ENCODE data around the gene MAML2.

Gene MAML2

DNA sequence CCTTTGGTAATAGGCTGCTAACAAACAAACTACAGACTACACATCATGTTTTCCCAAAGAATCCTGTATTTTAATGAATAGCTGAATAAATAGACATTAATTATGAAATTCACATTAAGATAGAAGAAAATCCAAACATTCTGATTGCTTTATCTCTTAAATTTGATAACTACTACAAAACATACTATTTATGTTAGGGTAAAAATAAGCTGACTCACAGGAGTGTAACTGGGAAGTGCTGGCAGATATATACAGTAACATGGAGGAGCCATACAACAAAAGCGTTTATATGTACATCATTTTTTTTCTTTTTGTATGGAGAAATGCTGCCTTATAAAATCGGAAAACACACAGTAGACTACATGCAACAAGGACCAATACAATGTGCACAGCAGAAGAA lies 366.4 kb downstream of the MAML2 start:
- no peaks in the 10 kb centered on the region for H3K27me3 ChIP-seq
- H3K36me3 ChIP-seq, result no peaks in the 10 kb centered on the region
- no peaks in the 10 kb centered on the region for H3K4me1 ChIP-seq (ENCODE audit: control insufficient read depth in 1 of 2, insufficient read depth in 1 of 2, low read depth in 1 of 2, low read length in 1 of 2)
- H3K27ac ChIP-seq, result no peak overlapping the region
- TF ChIP-seq, protein P1, sequence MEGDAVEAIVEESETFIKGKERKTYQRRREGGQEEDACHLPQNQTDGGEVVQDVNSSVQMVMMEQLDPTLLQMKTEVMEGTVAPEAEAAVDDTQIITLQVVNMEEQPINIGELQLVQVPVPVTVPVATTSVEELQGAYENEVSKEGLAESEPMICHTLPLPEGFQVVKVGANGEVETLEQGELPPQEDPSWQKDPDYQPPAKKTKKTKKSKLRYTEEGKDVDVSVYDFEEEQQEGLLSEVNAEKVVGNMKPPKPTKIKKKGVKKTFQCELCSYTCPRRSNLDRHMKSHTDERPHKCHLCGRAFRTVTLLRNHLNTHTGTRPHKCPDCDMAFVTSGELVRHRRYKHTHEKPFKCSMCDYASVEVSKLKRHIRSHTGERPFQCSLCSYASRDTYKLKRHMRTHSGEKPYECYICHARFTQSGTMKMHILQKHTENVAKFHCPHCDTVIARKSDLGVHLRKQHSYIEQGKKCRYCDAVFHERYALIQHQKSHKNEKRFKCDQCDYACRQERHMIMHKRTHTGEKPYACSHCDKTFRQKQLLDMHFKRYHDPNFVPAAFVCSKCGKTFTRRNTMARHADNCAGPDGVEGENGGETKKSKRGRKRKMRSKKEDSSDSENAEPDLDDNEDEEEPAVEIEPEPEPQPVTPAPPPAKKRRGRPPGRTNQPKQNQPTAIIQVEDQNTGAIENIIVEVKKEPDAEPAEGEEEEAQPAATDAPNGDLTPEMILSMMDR (IDR thresholded peaks at IDR 0.05), result no peak
- H3K9me3 ChIP-seq, result no peaks in the 10 kb centered on the region
- H3K4me3 ChIP-seq (ENCODE audit: low read depth in 1 of 2, low read length in 1 of 2), result no peak overlapping the region

DNA sequence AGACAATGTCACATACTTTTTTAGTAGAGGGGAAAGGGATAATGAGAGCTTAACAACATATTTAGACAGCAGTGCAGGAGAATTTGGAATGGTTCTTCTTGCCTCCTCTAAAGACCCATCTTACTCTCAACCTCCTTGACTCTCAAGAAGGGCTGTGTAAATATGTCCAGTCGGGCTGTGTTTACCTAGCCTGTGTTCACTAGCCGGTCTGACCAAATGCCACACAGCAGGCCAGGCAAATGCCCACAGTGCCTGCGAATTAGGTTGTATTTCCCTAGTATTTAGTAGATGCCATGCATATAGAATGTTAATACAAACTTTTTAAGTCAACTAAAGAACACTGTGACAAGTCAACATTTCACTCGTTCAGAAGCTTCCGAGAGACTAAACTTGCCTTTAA lies 367.7 kb downstream of the MAML2 start:
- Histone ChIP-seq H3K9me3 (no peaks in the 10 kb centered on the region), H3K27ac (no peak overlapping the region), H3K27me3 (no peaks in the 10 kb centered on the region), H3K4me1 (ENCODE audit: control insufficient read depth in 1 of 2, insufficient read depth in 1 of 2, low read depth in 1 of 2, low read length in 1 of 2) (no peaks in the 10 kb centered on the region), H3K4me3 (ENCODE audit: low read depth in 1 of 2, low read length in 1 of 2) (no peak overlapping the region), H3K36me3 (no peaks in the 10 kb centered on the region)
- TF ChIP-seq, protein P1 (IDR thresholded peaks at IDR 0.05), result no peak

DNA sequence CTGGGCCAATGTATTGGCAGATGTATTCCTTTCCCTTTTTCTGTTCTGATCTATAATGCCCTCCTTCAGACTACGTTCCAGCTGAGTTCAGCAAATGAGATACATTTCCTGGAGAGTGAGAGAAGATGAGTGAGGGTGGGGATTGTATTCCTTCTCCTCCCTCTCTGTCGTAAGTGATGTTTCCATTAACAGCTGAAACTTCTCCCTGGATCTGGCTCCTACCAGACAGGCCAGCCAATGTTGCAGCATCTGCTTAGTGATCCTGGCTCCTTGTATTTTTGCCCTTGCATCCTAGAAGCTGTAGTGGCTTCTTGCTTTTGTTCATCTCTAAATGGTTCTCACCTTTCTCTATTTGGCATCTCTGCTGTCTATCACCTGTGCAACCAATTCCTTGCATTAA lies 370.9 kb downstream of the MAML2 start:
- no peaks in the 10 kb centered on the region for H3K4me1 ChIP-seq (ENCODE audit: control insufficient read depth in 1 of 2, insufficient read depth in 1 of 2, low read depth in 1 of 2, low read length in 1 of 2)
- TF ChIP-seq, protein P1 (IDR thresholded peaks at IDR 0.05), result no peak
- H3K27me3 ChIP-seq, result no peaks in the 10 kb centered on the region
- no peaks in the 10 kb centered on the region for H3K9me3 ChIP-seq
- H3K27ac ChIP-seq, result no peak overlapping the region
- H3K36me3 ChIP-seq, result no peaks in the 10 kb centered on the region
- H3K4me3 ChIP-seq (ENCODE audit: low read depth in 1 of 2, low read length in 1 of 2), result no peak overlapping the region

DNA sequence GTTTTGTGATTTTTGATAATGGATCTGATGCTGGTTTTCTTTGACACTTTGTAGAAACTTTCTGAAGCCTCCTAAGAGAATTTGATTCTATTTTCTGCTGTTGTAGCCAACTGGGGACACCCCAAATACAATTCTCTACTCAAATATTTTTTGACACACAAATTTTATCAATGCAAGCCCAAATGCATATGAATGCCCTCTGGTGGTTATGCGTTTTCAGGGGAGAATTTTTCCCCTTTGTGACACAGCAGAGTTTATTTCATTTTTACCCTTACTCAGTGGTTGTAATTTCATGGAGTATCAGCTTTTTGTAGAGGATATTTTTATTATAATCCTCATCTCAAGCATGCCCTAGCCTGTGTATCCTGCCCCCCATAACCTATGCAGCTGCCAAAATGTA lies 374.4 kb downstream of the MAML2 start:
- Histone ChIP-seq H3K36me3 (no peaks in the 10 kb centered on the region), H3K27me3 (no peaks in the 10 kb centered on the region), H3K9me3 (no peaks in the 10 kb centered on the region), H3K4me3 (ENCODE audit: low read depth in 1 of 2, low read length in 1 of 2) (no peak overlapping the region), H3K27ac (no peak overlapping the region), H3K4me1 (ENCODE audit: control insufficient read depth in 1 of 2, insufficient read depth in 1 of 2, low read depth in 1 of 2, low read length in 1 of 2) (no peaks in the 10 kb centered on the region)
- TF ChIP-seq, protein P1 (IDR thresholded peaks at IDR 0.05), result no peak

DNA sequence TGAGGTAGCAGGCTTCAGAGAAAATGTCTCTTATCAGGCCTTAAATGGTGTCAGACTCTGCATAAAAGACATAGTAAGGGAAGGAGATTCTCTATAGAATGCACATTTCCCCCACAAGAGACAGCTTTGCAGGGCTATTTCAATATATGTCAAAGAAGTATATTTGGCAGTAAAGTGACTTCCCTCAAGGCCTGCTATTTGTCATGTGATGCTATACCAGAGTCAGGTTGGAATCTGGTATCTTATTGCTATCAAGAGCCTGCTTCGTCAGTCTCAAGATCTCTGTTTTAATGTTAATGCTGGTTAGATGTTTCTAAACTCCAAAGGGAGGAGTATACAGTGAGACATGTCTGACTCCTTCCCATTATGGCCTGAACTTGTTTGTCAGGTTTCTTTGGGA lies 378.7 kb downstream of the MAML2 start:
- H3K36me3 ChIP-seq, result no peaks in the 10 kb centered on the region
- H3K27ac ChIP-seq, result no peak overlapping the region
- TF ChIP-seq, protein P1 (IDR thresholded peaks at IDR 0.05), result no peak
- no peaks in the 10 kb centered on the region for H3K9me3 ChIP-seq
- no peaks in the 10 kb centered on the region for H3K27me3 ChIP-seq
- H3K4me3 ChIP-seq (ENCODE audit: low read depth in 1 of 2, low read length in 1 of 2), result no peak overlapping the region
- H3K4me1 ChIP-seq (ENCODE audit: control insufficient read depth in 1 of 2, insufficient read depth in 1 of 2, low read depth in 1 of 2, low read length in 1 of 2), result no peaks in the 10 kb centered on the region

DNA sequence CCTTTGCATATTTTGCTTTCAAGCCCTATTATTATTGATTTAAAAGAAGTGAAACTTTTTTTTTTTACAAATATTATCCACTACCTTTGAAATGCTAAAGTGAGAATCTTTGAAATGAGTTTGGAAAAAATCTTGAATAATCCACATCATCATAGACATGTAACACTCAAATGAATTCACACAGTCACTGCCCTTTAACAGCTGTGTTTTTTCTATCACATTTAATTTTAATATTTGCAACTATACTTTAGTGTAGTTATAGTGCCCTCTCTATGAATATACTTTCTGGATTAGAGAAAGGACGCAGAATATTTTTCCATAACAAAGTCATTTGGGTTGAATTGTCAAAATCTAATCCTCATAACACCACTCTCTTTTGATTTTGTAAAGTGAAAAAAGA lies 381.2 kb downstream of the MAML2 start:
- TF ChIP-seq, protein P1 (IDR thresholded peaks at IDR 0.05), result no peak
- Histone ChIP-seq H3K4me1 (ENCODE audit: control insufficient read depth in 1 of 2, insufficient read depth in 1 of 2, low read depth in 1 of 2, low read length in 1 of 2) (no peaks in the 10 kb centered on the region), H3K36me3 (no peaks in the 10 kb centered on the region), H3K4me3 (ENCODE audit: low read depth in 1 of 2, low read length in 1 of 2) (no peak overlapping the region), H3K9me3 (no peaks in the 10 kb centered on the region), H3K27me3 (no peaks in the 10 kb centered on the region), H3K27ac (no peak overlapping the region)
